Uterus (tissue), 2 donors: Measurements from ENCODE around the gene GLYR1.

Experiments
- POLR2A ChIP-seq, 2 donors: fragments of 450-650 bp; IDR thresholded peaks; one replicate each; pipeline ENCODE4 v1.6.1; 2016; ENCODE audit warnings: antibody characterized with exemption in 2 of 2, mild to moderate bottlenecking in 1 of 2, moderate library complexity in 1 of 2
- TF ChIP-seq, protein P1 (sequence below), 4 experiments: fragments of 200-600 bp in 2 of 4; fragments of 450-650 bp in 2 of 4; sonication (generic) in 2 of 4; IDR thresholded peaks; one replicate each; pipeline ENCODE4 v1.5.1; 2016 to 2019; ENCODE audit warnings: antibody characterized with exemption in 4 of 4, mild to moderate bottlenecking in 2 of 4, moderate library complexity in 1 of 4

DNA sequence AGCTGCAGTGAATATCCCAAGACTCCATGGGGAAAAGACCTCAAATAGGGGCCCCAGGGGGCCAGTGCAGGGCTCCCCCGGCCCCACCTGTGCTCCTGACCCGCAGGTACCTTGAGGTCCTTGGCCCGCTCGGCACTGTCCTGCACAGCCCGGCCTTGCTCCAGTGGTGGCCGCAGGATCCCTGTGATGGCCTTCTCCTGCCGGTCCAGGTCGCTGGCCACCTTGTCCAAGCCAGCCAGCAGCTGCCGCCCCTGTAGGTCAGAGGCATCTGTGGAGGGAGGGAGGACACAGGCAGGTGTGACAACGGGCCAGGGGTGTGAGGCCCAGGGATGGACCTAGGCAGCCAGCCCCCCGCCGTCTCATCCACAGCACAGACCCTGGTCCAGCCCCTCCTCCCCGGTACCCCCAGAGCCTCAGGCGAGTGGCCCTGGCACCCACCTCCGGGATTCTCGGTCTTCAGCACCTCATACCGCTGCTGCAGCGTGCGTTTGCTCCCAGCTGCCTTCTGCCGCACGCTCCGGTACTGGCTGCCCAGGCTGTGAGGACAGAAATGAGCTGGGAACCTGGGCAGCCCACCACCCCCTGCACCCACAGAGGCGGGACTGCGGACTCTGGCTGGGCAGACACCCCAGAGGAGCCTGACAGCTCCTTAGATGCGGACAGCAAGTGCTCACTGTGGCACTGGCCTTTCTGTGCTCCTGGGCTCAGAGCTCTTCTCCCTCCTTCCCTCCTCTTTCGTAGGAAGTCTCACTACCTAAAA, 46.2 kb upstream of the GLYR1 start:
- TF ChIP-seq, protein P1, sequence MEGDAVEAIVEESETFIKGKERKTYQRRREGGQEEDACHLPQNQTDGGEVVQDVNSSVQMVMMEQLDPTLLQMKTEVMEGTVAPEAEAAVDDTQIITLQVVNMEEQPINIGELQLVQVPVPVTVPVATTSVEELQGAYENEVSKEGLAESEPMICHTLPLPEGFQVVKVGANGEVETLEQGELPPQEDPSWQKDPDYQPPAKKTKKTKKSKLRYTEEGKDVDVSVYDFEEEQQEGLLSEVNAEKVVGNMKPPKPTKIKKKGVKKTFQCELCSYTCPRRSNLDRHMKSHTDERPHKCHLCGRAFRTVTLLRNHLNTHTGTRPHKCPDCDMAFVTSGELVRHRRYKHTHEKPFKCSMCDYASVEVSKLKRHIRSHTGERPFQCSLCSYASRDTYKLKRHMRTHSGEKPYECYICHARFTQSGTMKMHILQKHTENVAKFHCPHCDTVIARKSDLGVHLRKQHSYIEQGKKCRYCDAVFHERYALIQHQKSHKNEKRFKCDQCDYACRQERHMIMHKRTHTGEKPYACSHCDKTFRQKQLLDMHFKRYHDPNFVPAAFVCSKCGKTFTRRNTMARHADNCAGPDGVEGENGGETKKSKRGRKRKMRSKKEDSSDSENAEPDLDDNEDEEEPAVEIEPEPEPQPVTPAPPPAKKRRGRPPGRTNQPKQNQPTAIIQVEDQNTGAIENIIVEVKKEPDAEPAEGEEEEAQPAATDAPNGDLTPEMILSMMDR (IDR thresholded peaks at IDR 0.05): no peak
- TF ChIP-seq POLR2A (IDR thresholded peaks at IDR 0.05): no peak
